Neural crest cell (in vitro differentiated cells): ENCODE measurements around the gene SLC22A2. TPM values are rescaled to one million over a fixed set of nuclear protein-coding genes. Genes with fewer than 3 reads are reported as not detected.

Experiments
- DNase-seq: peaks from one replicate; pipeline ENCODE4 v3.0.0; 2021; ENCODE audit warnings: low read depth, mixed read lengths, low spot score
- H3K27ac Mint-ChIP-seq: one replicate; pipeline ENCODE4 v1.8.0; 2021; ENCODE audit warnings: mild to moderate bottlenecking, mixed read lengths; ENCODE audit not compliant: unreplicated experiment
- H3K27me3 Mint-ChIP-seq: 2 replicates; pipeline ENCODE4 v1.8.0; 2021; ENCODE audit warnings: low read depth, mild to moderate bottlenecking, mixed read lengths
- H3K36me3 Mint-ChIP-seq: 2 replicates; pipeline ENCODE4 v1.8.0; 2021; ENCODE audit warnings: low read depth, mild to moderate bottlenecking, mixed read lengths
- H3K4me1 Mint-ChIP-seq: 2 replicates; pipeline ENCODE4 v1.8.0; 2021; ENCODE audit warnings: mixed read lengths
- H3K4me3 Mint-ChIP-seq: one replicate; pipeline ENCODE4 v1.8.0; 2021; ENCODE audit warnings: mild to moderate bottlenecking, mixed read lengths
- H3K9me3 Mint-ChIP-seq: 2 replicates; pipeline ENCODE4 v1.8.0; 2021; ENCODE audit warnings: mixed read lengths
- CTCF ChIP-seq: fragments of 200-600 bp; sonication (generic); conservative IDR thresholded peaks from 2 replicates; pipeline ENCODE4 v1.5.0; 2021; ENCODE audit warnings: antibody characterized with exemption, mild to moderate bottlenecking
- total RNA-seq: library from RNA; stranded (reverse); gene quantifications from 2 replicates; pipeline ENCODE4 v1.2.1, GENCODE V29; 2021

SLC22A2 gene
- total RNA-seq, 1 donor from 2014 or later, result not detected

- TF ChIP-seq CTCF, result no peak
- DNase-seq, result no peak
- no peaks in the 10 kb centered on the region for H3K27me3 Mint-ChIP-seq
- peaks cover 2% of the 10 kb centered on the region for H3K36me3 Mint-ChIP-seq
- no peaks in the 10 kb centered on the region for H3K4me1 Mint-ChIP-seq
- H3K27ac Mint-ChIP-seq, result no peak overlapping the region
- H3K9me3 Mint-ChIP-seq, result peaks cover 3% of the 10 kb centered on the region
- no peak overlapping the region for H3K4me3 Mint-ChIP-seq
These were observed 16.4 kb upstream of the SLC22A2 start for GRCh38 chr6:160274871-160275510.

- H3K4me3 Mint-ChIP-seq, result no peak overlapping the region
- no peaks in the 10 kb centered on the region for H3K27me3 Mint-ChIP-seq
- H3K27ac Mint-ChIP-seq, result no peak overlapping the region
- H3K4me1 Mint-ChIP-seq, result no peaks in the 10 kb centered on the region
- H3K9me3 Mint-ChIP-seq, result no peaks in the 10 kb centered on the region
- no peaks in the 10 kb centered on the region for H3K36me3 Mint-ChIP-seq
- no peak for DNase-seq
- TF ChIP-seq CTCF, result no peak
These were observed 15.1 kb upstream of the SLC22A2 start for GRCh38 chr6:160273750-160274149.

GRCh38 chr6:160273196-160273595, 14.6 kb upstream of the SLC22A2 start:
- Mint-ChIP-seq H3K27ac (no peak overlapping the region), H3K4me1 (no peaks in the 10 kb centered on the region), H3K36me3 (no peaks in the 10 kb centered on the region), H3K9me3 (no peaks in the 10 kb centered on the region), H3K27me3 (no peaks in the 10 kb centered on the region), H3K4me3 (no peak overlapping the region)
- DNase-seq, result no peak
- no peak for TF ChIP-seq CTCF

GRCh38 chr6:160272707-160273106, 14.1 kb upstream of the SLC22A2 start:
- Mint-ChIP-seq H3K27ac (no peak overlapping the region), H3K4me1 (no peaks in the 10 kb centered on the region), H3K36me3 (no peaks in the 10 kb centered on the region), H3K4me3 (no peak overlapping the region), H3K27me3 (no peaks in the 10 kb centered on the region), H3K9me3 (no peaks in the 10 kb centered on the region)
- no peak for DNase-seq
- no peak for TF ChIP-seq CTCF

GRCh38 chr6:160270347-160270746, 11.7 kb upstream of the SLC22A2 start:
- Mint-ChIP-seq H3K9me3 (no peaks in the 10 kb centered on the region), H3K36me3 (no peaks in the 10 kb centered on the region), H3K4me1 (no peaks in the 10 kb centered on the region), H3K4me3 (no peak overlapping the region), H3K27me3 (no peaks in the 10 kb centered on the region), H3K27ac (no peak overlapping the region)
- DNase-seq, result no peak
- no peak for TF ChIP-seq CTCF
